Heart right ventricle (tissue), 16 donors: ENCODE data around the gene MEX3B. TPM values are rescaled to one million over a fixed set of nuclear protein-coding genes. Genes with fewer than 3 reads are reported as not detected.

Source experiments
- ATAC-seq, 8 donors: fragments of 200-7000 bp; cut with Tn5 transposase; one replicate each; pipeline ENCODE4 v1.9.1; 2020; ENCODE audit warnings: mild to moderate bottlenecking in 8 of 8, moderate library complexity in 8 of 8, moderate number of reproducible peaks in 1 of 8
- DNase-seq, 2 donors: peaks; one replicate each; pipeline ENCODE4 v3.0.0-alpha.2; 2020
- H3K27ac ChIP-seq, 10 donors: fragments of 200-600 bp; sonication (generic) in 2 of 10; one replicate each; pipeline versions ENCODE4 v1.5.0 to v1.8.0; 2020 to 2022; ENCODE audit warnings: mild to moderate bottlenecking in 3 of 10
- H3K27me3 ChIP-seq, 7 donors: fragments of 200-600 bp; one replicate each; pipeline ENCODE4 v1.8.0; 2021 to 2022; ENCODE audit warnings: mild to moderate bottlenecking in 2 of 7
- H3K36me3 ChIP-seq, 9 donors: fragments of 200-600 bp; sonication (generic) in 1 of 9; one replicate each; pipeline versions ENCODE4 v1.5.0 to v1.8.0; 2020 to 2022; ENCODE audit warnings: mild to moderate bottlenecking in 2 of 9
- H3K4me1 ChIP-seq, 9 donors: fragments of 200-600 bp; sonication (generic) in 1 of 9; one replicate each; pipeline versions ENCODE4 v1.5.0 to v1.8.0; 2020 to 2022; ENCODE audit warnings: mild to moderate bottlenecking in 4 of 9
- H3K4me3 ChIP-seq, 10 donors: fragments of 200-600 bp; sonication (generic) in 2 of 10; one replicate each; pipeline versions ENCODE4 v1.5.0 to v1.8.0; 2020 to 2022; ENCODE audit warnings: mild to moderate bottlenecking in 7 of 10, moderate library complexity in 2 of 10
- H3K9me3 ChIP-seq, 11 donors: fragments of 200-600 bp in 10 of 11; sonication (generic) in 2 of 11; one replicate each; pipeline versions ENCODE4 v1.5.0 to v1.8.0; 2013 to 2022; ENCODE audit warnings: mild to moderate bottlenecking in 2 of 11, control low read depth in 1 of 11, moderate library complexity in 1 of 11
- WGBS, 2 donors: extraction: QIAGEN DNeasy Blood & Tissue Kit; methylation state at CpG; one replicate each; pipeline ENCODE4 v1.1.7; 2013; ENCODE audit warnings: inconsistent platforms in 1 of 2; 5-methylcytosine and 5-hydroxymethylcytosine counted together
- intact Hi-C, 10 donors: fragments of 100-400 bp; cut with DNase I; formaldehyde crosslinking; loops; one replicate each; pipeline versions ENCODE4 v1.11.1 to v1.14.2; 2022
- polyA plus RNA-seq, 2 donors: library from polyadenylated mRNA; stranded (reverse); fragments of 200-250 nt; gene quantifications; one replicate each; pipeline ENCODE4 v1.2.3, GENCODE V29; 2013
- total RNA-seq, 10 donors: library from RNA; stranded (reverse); fragmentation: NEBNext Ultra II Directional in 3 of 10; extraction: Animal tissue kit (Norgen Biotek cat#: 25700) in 3 of 10; gene quantifications; one replicate each; pipeline versions ENCODE4 v1.2.1 to v1.2.4, GENCODE V29; 2021 to 2023
- TF ChIP-seq, protein P1 (sequence below), 9 donors: fragments of 200-600 bp; sonication (generic) in 2 of 9; IDR thresholded peaks; one replicate each; pipeline versions ENCODE4 v1.5.0 to v1.8.0; 2021 to 2022; ENCODE audit warnings: antibody characterized with exemption in 9 of 9, mild to moderate bottlenecking in 5 of 9, moderate library complexity in 1 of 9
- donor health status: Arrhythmogenic right ventricular cardiomyopathy.
- donor health status: ischemic (EF 13 %, LVEDD 7.1; RV severe dilation, severe dysfunction).
- donor health status: healthy with polysubstance abuse.
- donor health status: DM: no; HTN: yes; CAD: no.
- donor health status: DM: no; HTN: no; CAD: no.
- donor health status: ischemic (EF 25% LVEDD 6.9; RV normal size, moderate dysfunction).
- donor health status: ischemic (EF 25% LVEDD 5.7; RV mildly dilated, moderate dysfunction).
- donor health status: healthy.
- donor health status: DM: yes; HTN: yes; CAD: no.
- donor health status: Ischemic cardiomyopathy.
- donor health status: ischemic (EF 35%, LVEDD 5.7; RV mildly dilated, moderate dysfunction).
- donor health status: nonischemic (EF 11% LVEDD 7.7; RV severe dilation, severe dysfunction).
- donor health status: DM: yes; HTN: yes; CAD: no.
- donor health status: PGD.
- donor health status: ischemic (EF 29% LVEDD 5.4; RV normal size, mild dysfunction).
- donor health status: nonischemic (EF 23%, LVEDD 6.1; RV moderate dilation, normal function).

Gene MEX3B
- total and polyA plus RNA-seq, 12 donors: 1.3 to 5.0 (median 2.8) TPM

- H3K36me3 ChIP-seq: peaks cover 0 to 20% (median 0%) of the 10 kb centered on the region in 9 donors
- ATAC-seq: peak in 2 of 8 donors; percentile 26 to 37
- H3K9me3 ChIP-seq: no peaks in the 10 kb centered on the region
- WGBS, 2 donors: 19 to 25% methylated on average over 2 of the region's 2 CpGs
- peaks cover 0 to 12% (median 0%) of the 10 kb centered on the region in 7 donors for H3K27me3 ChIP-seq
- peaks cover 3 to 35% (median 25%) of the 10 kb centered on the region in 9 donors for H3K4me1 ChIP-seq
- no peak for DNase-seq
- peak overlapping the region in 5 of 10 donors; percentile 6 to 58 (median 40) for H3K27ac ChIP-seq
- intact Hi-C loops: loop anchor here in 4 of 10 donors (10.0 kb wide), 3 partner anchors 86 to 154 kb away; no protein-coding TSS in a partner anchor
- no peak overlapping the region for H3K4me3 ChIP-seq
- TF ChIP-seq, protein P1, sequence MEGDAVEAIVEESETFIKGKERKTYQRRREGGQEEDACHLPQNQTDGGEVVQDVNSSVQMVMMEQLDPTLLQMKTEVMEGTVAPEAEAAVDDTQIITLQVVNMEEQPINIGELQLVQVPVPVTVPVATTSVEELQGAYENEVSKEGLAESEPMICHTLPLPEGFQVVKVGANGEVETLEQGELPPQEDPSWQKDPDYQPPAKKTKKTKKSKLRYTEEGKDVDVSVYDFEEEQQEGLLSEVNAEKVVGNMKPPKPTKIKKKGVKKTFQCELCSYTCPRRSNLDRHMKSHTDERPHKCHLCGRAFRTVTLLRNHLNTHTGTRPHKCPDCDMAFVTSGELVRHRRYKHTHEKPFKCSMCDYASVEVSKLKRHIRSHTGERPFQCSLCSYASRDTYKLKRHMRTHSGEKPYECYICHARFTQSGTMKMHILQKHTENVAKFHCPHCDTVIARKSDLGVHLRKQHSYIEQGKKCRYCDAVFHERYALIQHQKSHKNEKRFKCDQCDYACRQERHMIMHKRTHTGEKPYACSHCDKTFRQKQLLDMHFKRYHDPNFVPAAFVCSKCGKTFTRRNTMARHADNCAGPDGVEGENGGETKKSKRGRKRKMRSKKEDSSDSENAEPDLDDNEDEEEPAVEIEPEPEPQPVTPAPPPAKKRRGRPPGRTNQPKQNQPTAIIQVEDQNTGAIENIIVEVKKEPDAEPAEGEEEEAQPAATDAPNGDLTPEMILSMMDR (IDR thresholded peaks at IDR 0.05): no peak
Observed at GRCh38 chr15:82040390-82040789, 5.4 kb downstream of the MEX3B start.

- Histone ChIP-seq H3K4me3 (no peak overlapping the region), H3K4me1 (peaks cover 3 to 34% (median 25%) of the 10 kb centered on the region in 9 donors), H3K27me3 (peaks cover 0 to 12% (median 0%) of the 10 kb centered on the region in 7 donors), H3K27ac (peak overlapping the region in 1 of 10 donors; percentile 6), H3K36me3 (peaks cover 0 to 20% (median 0%) of the 10 kb centered on the region in 9 donors), H3K9me3 (no peaks in the 10 kb centered on the region)
- no peak for DNase-seq
- TF ChIP-seq, protein P1 (IDR thresholded peaks at IDR 0.05): no peak
- ATAC-seq: no peak
- 95 to 97% methylated on average over 7 of the region's 7 CpGs for WGBS, 2 donors
- intact Hi-C loops: loop anchor here in 5 of 10 donors (10.0 kb wide), 3 partner anchors 85 to 155 kb away; no protein-coding TSS in a partner anchor
Observed at GRCh38 chr15:82039871-82040270, 5.9 kb downstream of the MEX3B start.

DNA sequence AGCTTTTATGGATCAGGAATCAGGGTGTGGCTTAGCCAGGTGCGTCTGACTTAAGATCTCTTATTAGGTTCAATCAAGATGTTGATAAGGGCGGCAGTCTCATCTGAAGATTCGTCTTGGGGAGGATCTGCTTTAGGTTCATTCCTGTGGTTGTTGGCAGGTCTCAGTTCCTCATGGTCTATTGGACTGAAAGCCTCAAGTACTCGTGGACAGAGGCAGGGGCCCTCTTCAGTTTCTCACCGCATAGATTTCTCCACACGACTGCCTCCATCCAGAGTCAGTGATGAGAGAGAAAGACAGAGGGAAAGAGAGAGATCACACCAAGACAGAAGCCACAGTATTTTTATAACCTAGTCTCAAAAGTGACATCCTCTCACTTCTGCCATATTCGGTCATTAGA is 9.4 kb downstream of the MEX3B start:
- TF ChIP-seq, protein P1 (IDR thresholded peaks at IDR 0.05): no peak
- H3K36me3 ChIP-seq: no peaks in the 10 kb centered on the region
- H3K9me3 ChIP-seq: no peaks in the 10 kb centered on the region
- intact Hi-C loops: loop anchor here in 1 of 10 donors (10.0 kb wide), 1 partner anchor 82 kb away; no protein-coding TSS in a partner anchor
- ATAC-seq (no peak), DNase-seq (no peak)
- no peak overlapping the region for H3K4me3 ChIP-seq
- H3K4me1 ChIP-seq: peaks cover 0 to 17% (median 11%) of the 10 kb centered on the region in 9 donors
- no peaks in the 10 kb centered on the region for H3K27me3 ChIP-seq
- WGBS, 2 donors: 90 to 94% methylated on average over 7 of the region's 7 CpGs
- no peak overlapping the region for H3K27ac ChIP-seq

- no peaks in the 10 kb centered on the region for H3K27me3 ChIP-seq
- DNase-seq (no peak), ATAC-seq (no peak)
- H3K4me3 ChIP-seq: no peak overlapping the region
- WGBS, 2 donors: 90 to 91% methylated on average over 5 of the region's 5 CpGs
- no peaks in the 10 kb centered on the region for H3K4me1 ChIP-seq
- TF ChIP-seq, protein P1 (IDR thresholded peaks at IDR 0.05): no peak
- intact Hi-C loops: loop anchor here in 1 of 10 donors (10.0 kb wide), 1 partner anchor 77 kb away; no protein-coding TSS in a partner anchor
- H3K9me3 ChIP-seq: no peaks in the 10 kb centered on the region
- H3K36me3 ChIP-seq: no peaks in the 10 kb centered on the region
- no peak overlapping the region for H3K27ac ChIP-seq
Observed at GRCh38 chr15:82031871-82032270, 13.9 kb downstream of the MEX3B start.
